Right lobe of liver (tissue), 4 donors: ENCODE results near the gene DLG2.

ENCODE experiments used
- POLR2A ChIP-seq: fragments of 450-650 bp; IDR thresholded peaks from one replicate; pipeline ENCODE4 v1.6.1; 2017; ENCODE audit warnings: antibody characterized with exemption, mild to moderate bottlenecking
- TF ChIP-seq, protein P1 (sequence below), 4 donors: fragments of 200-600 bp in 3 of 4; fragments of 450-650 bp in 1 of 4; IDR thresholded peaks; one replicate each; pipeline versions ENCODE4 v1.5.1 to v1.8.0; 2016 to 2022; ENCODE audit warnings: antibody characterized with exemption in 4 of 4, mild to moderate bottlenecking in 2 of 4
- donor health status: DM: no; HTN: no; CAD: no.
- donor health status: DM: no; HTN: no; CAD: no.
- donor health status: DM: no; HTN: yes; CAD: no.

DNA sequence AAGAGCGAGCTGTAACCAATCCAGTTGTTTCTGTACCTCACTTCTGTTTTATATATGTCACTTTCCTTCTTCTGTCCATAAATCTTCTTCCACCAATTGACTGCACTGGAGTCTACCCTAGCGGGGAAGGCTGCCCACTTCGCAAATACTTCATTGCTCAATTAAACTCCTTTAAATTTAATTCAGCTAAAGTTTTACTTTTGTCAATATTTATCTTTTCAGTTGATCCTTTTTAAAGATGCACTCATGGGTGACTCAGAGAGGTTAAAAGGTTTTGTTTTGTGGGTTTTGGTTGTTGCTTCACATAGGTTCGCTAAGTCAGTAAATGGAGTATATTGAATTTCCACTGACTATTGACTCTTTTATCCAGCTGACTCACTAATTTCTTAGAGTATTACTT is 597.2 kb downstream of the DLG2 start:
- TF ChIP-seq, protein P1, sequence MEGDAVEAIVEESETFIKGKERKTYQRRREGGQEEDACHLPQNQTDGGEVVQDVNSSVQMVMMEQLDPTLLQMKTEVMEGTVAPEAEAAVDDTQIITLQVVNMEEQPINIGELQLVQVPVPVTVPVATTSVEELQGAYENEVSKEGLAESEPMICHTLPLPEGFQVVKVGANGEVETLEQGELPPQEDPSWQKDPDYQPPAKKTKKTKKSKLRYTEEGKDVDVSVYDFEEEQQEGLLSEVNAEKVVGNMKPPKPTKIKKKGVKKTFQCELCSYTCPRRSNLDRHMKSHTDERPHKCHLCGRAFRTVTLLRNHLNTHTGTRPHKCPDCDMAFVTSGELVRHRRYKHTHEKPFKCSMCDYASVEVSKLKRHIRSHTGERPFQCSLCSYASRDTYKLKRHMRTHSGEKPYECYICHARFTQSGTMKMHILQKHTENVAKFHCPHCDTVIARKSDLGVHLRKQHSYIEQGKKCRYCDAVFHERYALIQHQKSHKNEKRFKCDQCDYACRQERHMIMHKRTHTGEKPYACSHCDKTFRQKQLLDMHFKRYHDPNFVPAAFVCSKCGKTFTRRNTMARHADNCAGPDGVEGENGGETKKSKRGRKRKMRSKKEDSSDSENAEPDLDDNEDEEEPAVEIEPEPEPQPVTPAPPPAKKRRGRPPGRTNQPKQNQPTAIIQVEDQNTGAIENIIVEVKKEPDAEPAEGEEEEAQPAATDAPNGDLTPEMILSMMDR (IDR thresholded peaks at IDR 0.05) = no peak
- TF ChIP-seq POLR2A = no peak
